ENCODE measurements around the gene TMEM116. TPM values are rescaled to one million over a fixed set of nuclear protein-coding genes. Genes with fewer than 3 reads are reported as not detected.
"Not testable (repeated sequence)": the region's sequence is repeated elsewhere in the genome, so short reads cannot be mapped to it uniquely, and the experiment has no call there.

The TMEM116 gene
- total RNA-seq, 1 donor from 2014 or later, result 10.7 TPM

- Histone ChIP-seq H3K36me3 (ENCODE audit: control insufficient read depth, insufficient read depth, low read length) (no peaks in the 10 kb centered on the region), H3K4me3 (ENCODE audit: low read depth, low read length) (no peak overlapping the region), H3K27me3 (ENCODE audit: control insufficient read depth, insufficient read depth, low read length) (no peaks in the 10 kb centered on the region)
- DNase-seq (ENCODE audit: low read depth), result no peak
- TF ChIP-seq CTCF (IDR thresholded peaks at IDR 0.05; ENCODE audit: insufficient read depth, low read length, poor library complexity, severe bottlenecking), result no peak
These were observed 36.7 kb downstream of the TMEM116 start for GRCh38 chr12:111976291-111976690.

DNA sequence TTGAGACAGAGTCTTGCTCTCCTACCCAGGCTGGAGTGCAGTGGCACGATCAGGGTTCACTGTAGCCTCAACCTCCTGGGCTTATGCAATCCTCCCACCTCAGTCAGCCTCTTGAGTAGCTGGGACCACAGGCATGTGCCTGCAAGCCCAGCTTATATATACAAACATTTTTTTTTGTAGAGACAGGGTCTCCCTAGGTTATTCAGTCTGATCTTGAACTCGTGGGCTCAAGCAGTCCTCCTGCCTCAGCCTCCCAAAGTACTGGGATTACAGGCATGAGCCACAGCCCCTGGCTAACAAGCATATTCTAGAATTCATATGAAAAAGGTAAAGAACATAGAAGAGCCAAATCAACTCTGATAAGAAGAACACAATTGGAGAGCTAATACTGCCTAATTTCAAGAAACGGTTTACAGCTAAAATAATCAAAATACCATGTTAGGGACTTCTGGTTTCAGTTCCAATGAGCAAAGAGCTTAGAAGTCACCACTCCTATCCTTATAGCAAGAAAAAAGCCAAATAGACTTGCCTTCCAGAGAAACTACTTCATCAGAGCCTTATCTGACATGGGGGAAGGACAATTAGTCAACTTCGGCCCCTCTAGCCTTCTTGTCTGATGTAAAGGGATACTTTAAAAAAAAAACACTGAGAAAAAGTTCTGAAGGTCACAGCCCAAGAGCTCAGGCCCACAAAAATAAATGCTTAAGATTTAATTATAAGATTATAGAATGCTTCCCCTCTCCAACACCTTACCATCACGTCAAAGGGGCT is 37.6 kb downstream of the TMEM116 start:
- Histone ChIP-seq H3K4me3 (ENCODE audit: low read depth, low read length) (no peak overlapping the region), H3K27me3 (ENCODE audit: control insufficient read depth, insufficient read depth, low read length) (no peaks in the 10 kb centered on the region), H3K36me3 (ENCODE audit: control insufficient read depth, insufficient read depth, low read length) (no peaks in the 10 kb centered on the region)
- no peak for DNase-seq (ENCODE audit: low read depth)
- TF ChIP-seq CTCF (IDR thresholded peaks at IDR 0.05; ENCODE audit: insufficient read depth, low read length, poor library complexity, severe bottlenecking), result no peak

- TF ChIP-seq CTCF (IDR thresholded peaks at IDR 0.05; ENCODE audit: insufficient read depth, low read length, poor library complexity, severe bottlenecking), result no peak
- Histone ChIP-seq H3K27me3 (ENCODE audit: control insufficient read depth, insufficient read depth, low read length) (no peaks in the 10 kb centered on the region), H3K4me3 (ENCODE audit: low read depth, low read length) (no peak overlapping the region), H3K36me3 (ENCODE audit: control insufficient read depth, insufficient read depth, low read length) (no peaks in the 10 kb centered on the region)
- no peak for DNase-seq (ENCODE audit: low read depth)
These were observed 41.2 kb downstream of the TMEM116 start for GRCh38 chr12:111971800-111972199.

- no peak for TF ChIP-seq CTCF (IDR thresholded peaks at IDR 0.05; ENCODE audit: insufficient read depth, low read length, poor library complexity, severe bottlenecking)
- Histone ChIP-seq H3K27me3 (ENCODE audit: control insufficient read depth, insufficient read depth, low read length) (no peaks in the 10 kb centered on the region), H3K36me3 (ENCODE audit: control insufficient read depth, insufficient read depth, low read length) (no peaks in the 10 kb centered on the region), H3K4me3 (ENCODE audit: low read depth, low read length) (no peak overlapping the region)
- DNase-seq (ENCODE audit: low read depth), result no peak
These were observed 48.0 kb downstream of the TMEM116 start for GRCh38 chr12:111964935-111965334.

DNA sequence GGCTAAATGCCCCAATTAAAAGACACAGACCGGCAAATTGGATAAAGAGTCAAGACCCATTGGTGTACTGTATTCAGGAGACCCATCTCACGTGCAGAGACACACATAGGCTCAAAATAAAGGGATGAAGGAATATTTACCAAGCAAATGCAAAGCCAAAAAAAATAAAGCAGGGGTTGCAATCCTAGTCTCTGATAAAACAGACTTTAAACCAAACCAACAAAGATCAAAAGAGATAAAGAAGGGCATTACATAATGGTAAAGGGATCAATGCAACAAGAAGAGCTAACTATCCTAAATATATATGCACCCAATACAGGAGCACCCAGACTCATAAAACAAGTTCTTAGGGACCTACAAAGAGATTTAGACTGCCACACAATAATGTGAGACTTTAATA is 53.4 kb downstream of the TMEM116 start:
- not testable (repeated sequence) for H3K4me3 ChIP-seq (ENCODE audit: low read depth, low read length); H3K27me3 ChIP-seq (ENCODE audit: control insufficient read depth, insufficient read depth, low read length); DNase-seq (ENCODE audit: low read depth); H3K36me3 ChIP-seq (ENCODE audit: control insufficient read depth, insufficient read depth, low read length)

- not testable (repeated sequence) for H3K4me3 ChIP-seq (ENCODE audit: low read depth, low read length); H3K27me3 ChIP-seq (ENCODE audit: control insufficient read depth, insufficient read depth, low read length); H3K36me3 ChIP-seq (ENCODE audit: control insufficient read depth, insufficient read depth, low read length); DNase-seq (ENCODE audit: low read depth)
These were observed 55.7 kb downstream of the TMEM116 start for GRCh38 chr12:111957224-111957623.

DNA sequence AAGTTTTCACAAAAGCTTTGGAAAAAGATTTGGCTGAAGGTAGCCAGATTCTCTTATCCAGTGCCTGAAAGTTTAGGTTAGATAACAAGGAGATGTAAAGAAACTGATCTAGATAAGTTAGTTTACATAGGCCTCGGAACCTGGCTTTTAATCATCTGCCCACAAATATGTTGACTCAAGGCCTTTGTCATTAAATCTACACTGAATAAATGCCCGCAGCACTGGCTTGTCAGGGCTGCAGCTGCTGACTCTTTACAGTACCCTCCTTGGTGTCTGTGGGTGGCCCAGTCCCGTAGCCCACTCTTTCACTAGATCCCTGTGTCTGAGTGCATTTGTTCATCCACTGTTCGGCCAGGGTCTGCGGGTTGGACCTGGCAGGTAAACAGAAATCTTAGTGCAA is 58.0 kb downstream of the TMEM116 start:
- no peak overlapping the region for H3K4me3 ChIP-seq (ENCODE audit: low read depth, low read length)
- TF ChIP-seq CTCF (IDR thresholded peaks at IDR 0.05; ENCODE audit: insufficient read depth, low read length, poor library complexity, severe bottlenecking), result no peak
- H3K36me3 ChIP-seq (ENCODE audit: control insufficient read depth, insufficient read depth, low read length), result no peaks in the 10 kb centered on the region
- no peaks in the 10 kb centered on the region for H3K27me3 ChIP-seq (ENCODE audit: control insufficient read depth, insufficient read depth, low read length)
- no peak for DNase-seq (ENCODE audit: low read depth)

All from kidney epithelial cell (primary cell).